ENCODE results near the gene SEMA3F.
"Not testable (repeated sequence)": the region's sequence is repeated elsewhere in the genome, so short reads cannot be mapped to it uniquely, and the experiment has no call there.

The SEMA3F gene

DNA sequence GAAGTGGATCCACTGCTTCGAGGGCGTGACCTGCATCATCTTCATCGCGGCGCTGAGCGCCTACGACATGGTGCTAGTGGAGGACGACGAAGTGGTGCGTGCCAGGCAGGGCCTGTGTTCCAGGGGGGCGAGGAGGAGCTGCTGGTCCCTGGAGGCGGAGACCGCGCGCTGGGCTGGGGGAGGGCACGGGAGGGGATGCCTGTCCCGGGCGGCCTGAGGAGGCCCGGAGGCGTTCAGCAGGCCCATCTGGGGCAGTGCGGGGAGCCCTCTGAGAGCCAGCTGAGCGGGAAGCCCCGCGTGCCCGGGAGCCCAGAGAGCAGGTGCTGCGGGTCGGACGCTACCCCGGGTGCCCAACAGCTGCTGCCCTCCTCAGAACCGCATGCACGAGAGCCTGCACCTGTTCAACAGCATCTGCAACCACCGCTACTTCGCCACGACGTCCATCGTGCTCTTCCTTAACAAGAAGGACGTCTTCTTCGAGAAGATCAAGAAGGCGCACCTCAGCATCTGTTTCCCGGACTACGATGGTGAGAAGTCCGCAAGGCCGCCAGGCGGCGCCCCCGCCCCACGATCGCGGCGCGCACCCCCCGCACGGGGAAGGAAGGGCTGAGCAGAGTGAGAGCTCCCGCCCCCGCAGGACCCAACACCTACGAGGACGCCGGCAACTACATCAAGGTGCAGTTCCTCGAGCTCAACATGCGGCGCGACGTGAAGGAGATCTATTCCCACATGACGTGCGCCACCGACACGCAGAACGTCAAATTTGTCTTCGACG, 39.2 kb downstream of the SEMA3F start:
- DNase-seq, result peak; percentile 71

DNA sequence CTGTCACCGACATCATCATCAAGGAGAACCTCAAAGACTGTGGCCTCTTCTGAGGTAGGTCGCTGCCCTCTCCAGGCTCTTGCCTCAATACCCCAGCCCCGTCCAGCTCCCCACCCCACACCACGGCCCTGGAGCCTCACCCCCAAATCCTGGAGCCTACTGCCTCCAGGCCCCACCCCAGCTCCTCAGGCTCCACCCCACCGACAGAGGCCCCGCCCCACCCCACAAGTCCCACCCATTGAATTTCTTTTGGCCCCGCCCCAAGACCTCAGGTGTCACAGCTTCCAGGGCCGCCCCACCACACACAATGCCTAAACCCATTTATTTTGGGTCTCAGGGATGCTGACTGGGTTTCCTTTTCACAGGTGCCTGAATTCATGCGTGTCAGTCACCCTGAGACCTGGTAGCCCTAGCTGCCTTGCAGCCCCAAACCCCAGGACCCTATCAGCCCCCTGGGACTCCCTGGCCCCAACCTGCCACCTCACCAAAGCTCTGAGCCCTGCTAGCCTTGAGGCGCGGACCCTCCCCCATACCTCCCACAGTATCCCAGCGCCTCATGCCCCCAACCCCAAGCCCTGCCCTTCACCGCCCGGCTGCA, 39.9 kb downstream of the SEMA3F start:
- DNase-seq, result no peak

DNA sequence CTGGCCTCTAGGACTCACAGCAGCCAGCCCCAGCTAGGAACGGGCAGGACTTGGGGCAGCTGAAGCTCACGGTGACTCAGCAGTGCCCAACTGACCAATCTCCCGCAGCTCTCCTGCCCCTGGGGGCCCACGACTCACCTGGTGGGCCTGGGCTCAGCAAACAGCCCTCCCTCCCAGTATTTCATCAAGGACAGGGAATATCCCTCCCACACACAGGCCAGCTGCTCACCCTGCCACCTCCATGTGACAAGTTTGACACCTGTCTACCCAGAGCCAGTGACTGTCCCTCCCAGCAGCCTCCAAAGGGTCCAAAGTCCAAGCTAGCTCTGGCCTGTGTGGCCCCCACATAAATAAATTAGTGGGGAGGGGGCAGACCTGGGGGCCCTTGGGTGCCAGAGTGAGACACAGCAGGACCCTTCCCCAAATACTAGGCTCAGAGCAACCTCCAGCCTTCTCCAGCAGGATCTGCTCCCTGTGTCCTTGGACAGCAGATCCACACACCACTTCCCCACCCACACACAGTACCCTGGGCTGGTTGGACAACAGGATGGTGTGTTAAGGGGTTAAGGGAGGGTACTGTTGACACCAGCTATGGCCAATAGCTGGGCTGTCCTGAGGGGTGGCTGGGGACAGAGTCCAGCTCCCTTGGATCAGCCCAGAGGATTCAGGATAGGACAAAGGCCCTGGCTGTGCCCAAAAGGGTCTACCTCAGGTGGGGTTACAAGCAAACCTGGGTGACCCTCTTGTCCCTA, 40.6 kb downstream of the SEMA3F start:
- no peak for DNase-seq

DNA sequence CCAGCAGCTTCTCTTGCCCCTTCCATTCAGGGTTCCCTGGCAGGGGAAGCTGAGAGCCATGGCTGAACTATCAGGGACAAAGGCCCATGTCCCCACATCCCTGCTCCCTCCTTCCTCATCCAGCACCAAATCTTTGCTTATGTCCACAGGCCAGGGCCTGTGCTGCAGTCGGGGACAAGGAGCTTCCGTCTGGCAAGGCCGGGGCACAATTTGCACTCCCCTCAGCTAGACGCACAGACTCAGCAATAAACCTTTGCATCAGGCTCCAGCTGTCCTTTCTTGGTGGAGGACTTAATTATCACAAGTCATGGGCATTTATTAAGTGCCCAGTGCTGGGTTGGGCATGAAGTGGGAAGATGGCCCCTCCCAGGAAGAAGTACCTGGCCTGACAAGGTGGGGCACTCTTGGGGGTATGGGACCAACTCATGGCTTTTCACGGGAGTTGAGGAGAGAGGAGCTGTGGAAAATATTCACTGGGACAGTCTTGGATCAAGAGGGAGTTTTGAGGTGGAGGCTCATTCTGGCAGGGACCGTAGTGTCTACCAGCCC, 41.2 kb downstream of the SEMA3F start:
- no peak for DNase-seq

DNA sequence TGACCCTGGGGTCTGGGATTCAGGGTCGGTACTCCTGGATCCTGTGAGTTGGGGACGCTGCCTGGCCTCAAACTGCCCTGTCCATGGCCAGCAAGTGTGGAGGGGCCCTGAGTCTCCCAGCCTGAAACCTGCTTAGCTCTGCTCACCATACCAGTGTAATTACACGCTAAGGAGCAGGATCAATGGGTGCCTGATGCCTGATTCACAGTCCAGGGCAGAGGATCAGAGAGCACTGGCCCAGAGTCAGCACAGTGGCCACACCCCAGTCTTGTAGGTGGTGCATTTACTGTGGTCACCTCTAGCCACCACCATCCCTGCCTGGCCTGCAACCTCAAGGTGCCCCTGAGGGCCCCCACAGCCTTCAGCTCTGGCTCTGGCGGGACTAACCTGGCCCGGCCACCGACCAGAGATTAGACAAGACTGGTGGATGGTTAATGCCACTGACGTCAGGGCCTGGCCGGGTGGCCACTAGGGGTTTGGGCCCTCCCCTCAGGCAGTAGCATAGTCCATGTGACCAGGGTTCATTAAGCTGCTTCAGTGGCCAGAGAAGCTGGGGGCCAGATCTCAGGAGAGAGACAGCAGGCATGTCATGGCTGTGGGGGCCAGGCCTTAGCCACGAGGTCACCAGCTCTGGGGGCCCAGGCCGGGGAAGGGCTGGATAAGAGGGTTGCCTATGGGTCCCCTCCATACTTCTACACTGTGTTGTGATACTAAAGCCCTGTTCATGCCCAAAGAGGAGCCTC, 46.6 kb downstream of the SEMA3F start:
- DNase-seq, result no peak

DNA sequence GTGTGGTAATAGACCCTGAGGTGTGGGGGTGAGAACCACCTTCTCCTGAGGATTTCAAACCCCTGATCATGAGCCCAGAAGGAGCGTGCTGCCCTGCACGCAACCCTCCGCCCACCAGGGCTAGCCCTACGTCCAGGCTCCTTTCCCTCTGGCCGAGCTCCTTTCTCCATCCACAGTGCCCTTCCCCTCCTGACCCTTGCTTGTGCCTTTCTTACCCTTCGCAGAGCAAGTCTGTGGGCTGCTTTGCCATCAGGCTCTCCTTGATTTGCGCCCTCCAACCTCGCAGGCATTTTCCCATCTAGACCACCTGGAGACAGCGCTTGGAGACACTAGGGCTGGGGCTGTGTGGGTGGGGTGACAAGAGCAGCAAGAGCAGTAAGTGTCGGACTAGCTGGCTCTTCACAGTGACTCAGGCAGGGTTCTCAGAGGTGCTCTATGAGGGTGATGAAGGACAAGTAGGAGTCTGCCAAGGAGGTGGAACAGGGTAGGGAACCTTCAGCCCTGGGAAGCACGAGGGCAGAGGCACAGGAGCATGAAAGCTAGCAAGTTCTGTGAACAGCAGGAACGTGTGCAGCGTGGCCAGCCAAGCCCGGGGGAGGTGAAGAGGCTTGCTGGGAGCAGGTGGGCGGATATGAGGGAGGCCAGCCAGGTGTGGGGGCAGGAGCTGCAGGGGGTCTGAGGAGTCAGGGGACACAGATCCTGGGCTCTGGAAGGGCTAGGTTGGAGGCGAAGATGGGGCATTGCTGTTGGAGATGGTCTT, 47.4 kb downstream of the SEMA3F start:
- DNase-seq, result no peak

DNA sequence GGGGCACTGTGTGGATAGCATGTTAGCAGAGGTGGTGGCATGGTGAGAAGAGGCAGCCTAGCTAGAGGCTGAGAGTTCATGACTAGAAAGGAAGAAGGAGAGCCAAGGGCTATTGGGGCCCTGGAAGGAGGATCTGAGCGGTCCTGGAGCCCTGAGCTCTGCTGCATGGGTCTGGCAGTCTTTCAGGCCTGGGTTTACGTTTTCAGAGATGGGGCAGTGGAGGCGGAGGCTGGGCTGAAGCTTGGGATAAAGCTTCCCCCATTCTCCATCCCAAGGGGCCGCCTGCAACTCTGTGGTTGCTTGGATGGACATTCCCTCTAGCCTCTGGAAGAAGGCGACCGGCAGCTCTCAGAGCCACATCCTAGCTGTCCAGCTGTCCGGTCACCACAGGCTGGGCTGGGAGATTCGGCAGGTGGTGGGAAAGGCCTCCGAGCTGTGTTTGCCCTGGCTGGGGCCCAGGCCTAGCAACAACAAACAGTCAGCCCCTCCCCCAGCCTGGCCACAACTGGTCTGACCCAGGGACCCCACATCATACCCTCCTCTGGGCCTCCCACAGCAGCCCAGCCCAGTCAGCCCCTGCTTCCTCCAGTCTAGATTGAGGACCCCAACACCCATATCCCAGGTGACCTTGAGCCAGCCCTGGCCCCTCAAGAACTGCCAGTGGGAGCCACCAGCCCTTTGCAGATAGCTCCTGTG, 48.1 kb downstream of the SEMA3F start:
- no peak for DNase-seq

DNA sequence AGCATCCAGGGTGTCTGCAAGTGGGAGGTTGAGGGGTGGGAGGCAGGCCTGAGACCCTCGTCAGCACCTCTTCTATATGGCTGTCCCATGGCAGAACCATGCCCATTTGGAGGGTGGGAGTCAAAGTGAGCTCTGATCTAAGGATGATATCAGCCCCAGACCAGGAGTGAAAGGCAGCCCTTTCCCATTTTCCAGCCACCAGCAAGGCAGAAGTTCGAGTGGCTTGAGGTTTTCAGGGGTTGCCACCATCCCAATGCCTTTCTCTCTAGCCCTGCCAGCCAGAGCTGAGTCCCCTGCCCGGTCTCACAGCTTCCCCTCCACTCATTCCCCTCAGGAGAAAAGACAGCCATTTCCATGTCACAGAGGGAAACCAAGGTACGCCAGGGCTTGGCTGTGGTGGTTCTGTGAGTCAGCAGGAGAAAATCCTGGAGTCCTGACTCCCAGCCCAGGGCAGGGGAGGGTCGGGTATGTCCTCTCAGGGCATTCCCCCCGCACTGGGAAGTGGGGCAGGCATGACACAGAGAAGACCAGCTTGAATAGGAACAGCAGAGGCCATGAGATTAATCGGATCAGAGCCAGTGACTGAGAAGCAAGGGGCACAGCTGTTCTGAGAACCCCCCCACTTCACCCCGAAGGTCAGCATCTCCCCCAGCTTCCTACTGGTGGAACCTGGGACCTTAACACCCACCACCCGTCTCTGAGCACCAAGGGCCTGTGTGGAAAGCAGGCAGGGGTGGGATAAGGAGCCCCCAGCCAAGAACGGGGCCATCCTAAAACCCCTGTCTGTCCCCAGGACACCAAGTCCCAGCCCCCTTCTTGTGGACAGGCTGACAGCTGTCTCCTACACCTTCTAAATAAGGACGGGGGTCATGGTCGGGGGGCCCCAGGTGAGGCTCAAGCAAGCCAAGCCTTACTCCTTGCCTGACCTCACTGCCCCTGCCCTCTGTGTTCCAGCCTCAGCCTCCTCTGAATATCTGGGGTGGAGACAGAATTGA, 49.0 kb downstream of the SEMA3F start:
- no peak for DNase-seq

DNA sequence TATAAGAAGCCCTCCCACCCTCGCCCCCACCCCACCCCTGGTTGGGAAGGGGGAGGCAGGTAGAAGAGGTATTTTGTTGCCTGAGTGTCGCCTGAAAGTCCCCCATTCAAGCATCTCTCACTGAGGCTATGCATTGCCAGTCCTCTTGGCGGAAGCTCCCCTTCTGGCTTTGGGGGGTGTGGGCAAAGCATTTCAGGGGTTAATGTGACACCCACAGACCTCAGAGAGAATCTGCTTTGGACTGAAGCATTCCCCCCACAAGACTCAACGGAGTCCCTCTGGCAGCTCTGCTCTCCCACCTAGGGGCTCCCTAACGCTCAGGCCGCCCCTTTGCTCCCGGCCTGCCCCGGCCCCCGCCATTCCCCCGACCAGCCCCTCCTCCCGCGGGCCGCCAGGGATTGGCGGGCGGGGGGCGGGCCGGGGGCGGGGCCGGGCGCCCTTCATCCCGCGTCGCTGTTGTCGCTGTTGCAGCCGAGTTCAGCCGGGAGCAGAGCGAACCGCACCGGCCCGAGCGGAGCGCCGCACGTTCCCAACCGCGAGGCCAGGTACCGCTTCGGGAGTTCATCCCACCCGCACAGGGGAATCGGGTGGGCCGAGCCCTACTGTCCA, 49.8 kb downstream of the SEMA3F start, which contains the start of gene SLC38A3:
Gene SLC38A3, plus strand, starts transcription at position 468 of the 609 bp plus-strand sequence. CDS start 8,929 bp downstream, outside the sequence.
- DNase-seq, result peak; percentile 60

DNA sequence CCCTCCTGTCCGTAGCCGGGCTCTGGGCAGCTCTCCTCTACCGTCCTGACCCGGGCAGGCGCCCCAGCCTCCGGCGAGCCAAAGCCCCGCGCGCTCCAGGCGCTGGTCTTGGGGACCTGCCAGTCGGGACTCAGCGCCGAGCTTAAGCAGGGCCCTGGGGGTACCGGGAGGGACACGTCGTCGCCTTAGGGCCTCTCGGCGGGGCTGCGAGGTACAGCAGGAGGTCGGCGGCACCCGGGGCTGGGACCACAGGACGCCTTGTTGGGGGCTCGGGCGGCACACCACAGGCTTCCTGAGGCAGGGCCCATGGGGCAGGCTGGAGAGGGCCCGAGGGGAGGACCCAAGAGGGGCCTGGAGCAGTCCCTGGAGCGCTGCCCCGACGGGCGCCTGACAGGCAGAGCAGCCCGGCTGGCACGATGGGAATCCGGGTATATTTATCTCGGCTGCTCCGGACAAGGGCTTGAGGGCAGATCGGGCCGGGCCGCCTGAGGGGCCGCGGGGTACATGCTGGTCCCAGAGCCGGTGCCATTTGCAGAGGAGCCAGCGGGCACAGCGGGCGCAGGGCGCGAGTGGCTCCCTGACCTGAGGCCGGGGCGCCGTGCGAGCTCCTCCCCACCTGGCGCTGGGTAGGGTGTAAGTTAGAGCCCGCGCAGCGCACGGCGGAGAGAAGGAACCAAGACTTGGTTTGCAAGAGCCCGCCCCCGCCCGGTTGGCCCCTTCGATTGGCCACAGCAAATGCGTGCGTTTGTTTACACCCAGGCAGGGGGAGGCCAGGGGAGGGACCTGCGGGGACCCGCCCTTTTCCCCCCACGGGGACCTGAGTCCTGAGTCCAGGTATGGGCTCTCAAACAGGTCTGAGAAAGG, 50.5 kb downstream of the SEMA3F start:
- peak; percentile 56 for DNase-seq

DNA sequence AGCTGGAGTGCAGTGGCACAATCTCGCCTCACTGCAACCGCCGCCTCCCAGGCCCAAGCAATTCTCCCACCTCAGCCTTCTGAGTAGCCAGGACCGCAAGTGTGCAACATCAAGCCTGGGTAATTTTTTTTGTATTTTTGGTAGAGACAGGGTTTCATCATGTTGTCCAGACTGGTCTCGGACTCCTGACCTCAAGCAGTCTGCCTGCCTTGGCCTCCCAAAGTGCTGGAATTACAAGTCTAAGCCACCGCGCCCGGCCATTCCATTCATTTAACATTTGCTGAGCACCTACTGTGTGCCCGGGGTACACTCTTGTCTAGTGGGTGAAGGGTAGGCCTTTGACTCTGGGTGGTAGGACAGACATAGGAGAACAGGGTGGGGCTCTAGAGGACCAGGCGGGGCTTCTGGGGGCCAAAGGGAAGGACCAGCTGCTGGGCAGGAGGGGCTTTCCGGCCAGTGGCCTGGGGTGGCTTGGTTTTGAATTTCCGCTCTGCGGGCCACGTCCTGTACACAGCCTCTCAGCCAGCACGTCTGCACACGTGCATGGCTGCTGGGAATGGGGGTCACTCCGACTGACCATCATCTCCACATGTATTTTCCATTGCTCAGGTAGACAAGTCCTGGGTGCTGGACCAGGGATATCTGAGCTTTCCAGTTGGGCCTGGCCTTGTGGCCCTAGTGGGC, 52.4 kb downstream of the SEMA3F start:
- no peak for DNase-seq

DNA sequence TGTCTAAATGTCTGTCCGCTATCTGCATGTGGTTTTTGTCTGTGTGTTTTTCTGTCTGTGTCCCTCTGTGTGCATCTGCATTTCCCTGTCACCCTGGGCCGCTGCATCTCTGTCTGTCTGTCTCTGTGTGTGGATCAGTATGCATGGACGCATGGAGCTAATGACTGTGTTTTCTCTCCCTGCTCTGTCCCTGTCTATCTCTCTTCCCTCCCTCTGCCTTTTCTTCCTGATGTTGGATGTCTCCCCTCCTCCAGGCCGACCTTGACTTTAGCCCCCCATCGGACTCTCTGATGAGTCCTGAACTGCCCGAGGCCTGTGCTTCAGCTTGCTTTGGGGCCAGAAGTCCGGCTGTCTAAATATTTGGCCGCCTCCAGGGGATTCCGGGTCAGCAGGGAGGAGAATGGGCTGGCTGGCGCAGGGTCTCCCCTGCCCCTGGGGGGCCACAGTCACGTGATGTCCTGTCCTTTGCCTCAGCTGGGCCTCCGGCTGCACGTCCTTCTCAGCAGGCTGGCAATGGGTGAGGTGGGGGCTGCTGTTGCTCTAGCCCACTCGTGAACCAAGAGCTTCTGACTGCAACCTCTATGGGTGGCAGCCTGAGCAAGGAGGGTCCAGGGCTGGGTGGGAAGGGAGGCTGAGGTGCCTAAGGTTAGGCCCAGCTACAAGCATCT, 53.7 kb downstream of the SEMA3F start:
- DNase-seq, result no peak

DNA sequence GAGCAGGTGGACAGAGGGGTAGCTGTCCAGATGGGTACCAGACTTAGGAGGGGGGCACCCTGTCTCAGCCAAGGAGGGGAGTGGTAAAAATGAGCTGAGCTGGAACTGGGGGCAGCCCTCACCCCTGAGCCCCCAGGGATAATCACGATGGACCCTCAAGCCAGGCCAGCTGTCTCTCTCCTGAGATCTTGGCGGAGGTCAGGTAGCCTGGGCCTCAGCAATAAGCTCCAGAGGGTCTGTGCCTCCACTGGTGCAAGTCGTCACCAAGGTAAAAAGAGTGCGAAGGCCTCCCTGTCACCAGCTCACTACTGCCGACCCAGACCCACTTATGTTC, 55.0 kb downstream of the SEMA3F start:
- DNase-seq, result no peak

DNA sequence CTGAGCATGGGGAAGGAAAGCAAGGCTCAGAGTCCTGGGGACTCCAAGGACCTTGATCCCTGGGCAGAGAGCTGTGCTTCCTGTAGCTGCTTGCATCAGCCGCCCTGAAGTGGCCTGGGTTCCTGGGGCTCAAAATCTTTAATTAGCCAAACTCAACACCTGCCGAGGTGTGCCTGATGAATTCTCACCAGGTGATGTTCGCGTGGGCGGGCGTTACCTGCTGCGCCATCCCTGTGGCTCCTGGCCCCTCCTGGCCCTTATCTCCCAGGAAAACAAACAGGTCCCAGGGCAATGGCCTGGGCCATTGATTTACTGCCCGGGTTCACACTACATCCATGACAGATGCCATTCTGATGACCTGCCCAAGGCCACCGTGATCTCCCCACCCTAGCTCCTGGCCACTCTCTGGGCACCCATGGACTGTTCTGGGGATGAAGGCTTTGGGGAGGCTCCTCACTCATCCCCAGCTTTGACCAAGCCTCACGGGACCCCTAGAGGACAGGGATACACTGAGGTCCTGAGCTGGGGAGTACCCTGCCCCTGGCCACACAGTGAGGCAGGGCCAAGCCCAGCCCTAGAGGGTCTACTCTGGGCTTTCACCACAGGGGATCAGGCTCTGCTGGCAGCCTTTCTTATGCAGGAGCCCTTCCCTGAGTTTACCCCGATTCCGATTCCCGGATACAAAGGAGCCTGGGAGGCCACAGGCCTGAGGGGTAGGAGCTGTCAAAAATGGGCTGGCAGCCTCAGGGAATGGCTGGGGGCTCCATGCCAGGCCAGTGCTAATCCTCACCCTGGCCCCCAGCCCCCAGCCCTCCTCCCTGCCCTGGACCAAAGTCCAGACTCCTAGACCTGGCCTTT, 55.6 kb downstream of the SEMA3F start:
- DNase-seq, result no peak

DNA sequence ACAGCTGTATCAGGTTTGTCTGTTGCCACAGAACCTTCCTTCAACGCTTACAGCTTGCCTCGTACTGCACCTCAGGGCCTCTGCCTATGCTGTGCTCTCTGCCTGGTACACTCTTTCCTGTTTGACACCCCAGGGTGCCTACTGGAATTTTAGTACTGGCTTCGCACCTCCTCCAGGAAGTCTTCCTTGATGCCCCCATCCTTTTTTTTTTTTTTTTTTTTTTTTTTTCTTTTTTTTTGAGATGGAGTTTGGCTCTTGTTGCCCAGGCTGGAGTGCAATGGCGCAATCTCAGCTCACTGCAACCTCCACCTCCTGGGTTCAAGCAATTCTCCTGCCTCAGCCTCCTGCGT, 56.2 kb downstream of the SEMA3F start:
- not testable (repeated sequence) for DNase-seq

DNA sequence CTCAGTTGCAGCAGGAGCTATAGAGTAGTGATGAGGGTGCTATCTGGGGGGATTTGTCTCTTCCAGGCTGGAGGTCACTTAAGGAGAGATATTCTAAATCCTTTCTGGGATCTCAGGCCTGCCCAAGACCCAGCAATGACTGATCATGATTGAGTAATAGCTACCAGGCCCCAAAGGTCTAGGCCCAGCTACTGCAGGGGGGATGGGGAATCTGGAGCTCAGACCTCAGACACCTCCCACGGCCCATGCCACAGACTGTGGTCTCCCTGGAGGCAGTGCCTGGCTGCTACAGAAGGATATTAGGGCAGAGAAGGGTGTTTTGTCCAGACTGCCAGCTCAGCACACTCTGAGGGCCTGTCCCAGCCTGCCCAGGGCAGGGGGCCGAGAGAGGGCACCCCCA, 56.8 kb downstream of the SEMA3F start:
- no peak for DNase-seq

DNA sequence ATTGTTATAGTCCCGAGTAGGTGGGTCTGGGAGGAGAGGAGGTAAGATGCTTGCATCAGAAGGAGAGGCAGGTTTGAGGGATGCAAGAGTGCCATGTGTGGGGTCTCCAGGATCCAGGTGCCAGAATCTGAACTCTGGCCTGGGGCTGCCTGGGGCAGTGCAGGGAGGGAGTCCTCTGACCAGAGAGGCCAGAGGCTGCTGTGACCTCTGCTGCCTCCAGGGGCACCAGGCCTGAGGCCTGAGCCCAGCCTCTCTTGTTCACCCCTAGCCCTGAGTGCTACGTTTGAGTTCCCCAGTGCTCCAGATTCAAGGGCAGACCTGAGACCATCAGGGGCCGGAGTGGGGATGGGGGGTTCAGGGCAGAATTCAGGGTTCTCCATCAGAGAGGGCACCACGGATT, 57.4 kb downstream of the SEMA3F start:
- DNase-seq, result no peak

Measured in midbrain (tissue), 1 donor.